K562 (cell line): Measurements from ENCODE around the gene ZC3H10. TPM values are rescaled to one million over a fixed set of nuclear protein-coding genes. Genes with fewer than 3 reads are reported as not detected.

ENCODE experiments used
- AFF4 ChIP-seq: sonication (generic); formaldehyde crosslinking; IDR thresholded peaks from 2 replicates; pipeline ENCODE4 v1.8.0; 2023; ENCODE audit warnings: mild to moderate bottlenecking, missing genetic modification reagents
- JUN ChIP-seq, 2 experiments: sonication (generic) in 1 of 2; formaldehyde crosslinking in 1 of 2; IDR thresholded peaks; 2 replicates each; pipeline versions ENCODE4 v1.6.1 to v1.8.0; 2012 to 2022; ENCODE audit warnings: borderline replicate concordance in 2 of 2, mild to moderate bottlenecking in 2 of 2, improper control_type of control experiment in 1 of 2, low read depth in 1 of 2, low read length in 1 of 2, missing genetic modification reagents in 1 of 2
- KLF13 ChIP-seq: fragments of 450-650 bp; IDR thresholded peaks from 2 replicates; pipeline ENCODE4 v1.6.1; 2016; ENCODE audit warnings: missing genetic modification characterization, low read depth, mild to moderate bottlenecking, missing compliant biosample characterization, moderate library complexity, borderline replicate concordance
- MYC ChIP-seq, 2 experiments: fragments of 250-450 bp in 1 of 2; sonication (Bioruptor Pico) in 1 of 2; IDR thresholded peaks; 2 replicates each; pipeline versions ENCODE4 v1.5.1 to v1.6.1; 2012 to 2021; ENCODE audit warnings: low read depth in 2 of 2, borderline replicate concordance in 1 of 2, improper control_type of control experiment in 1 of 2, low read length in 1 of 2, mild to moderate bottlenecking in 1 of 2, moderate library complexity in 1 of 2
- POLR2B ChIP-seq: fragments of 450-650 bp; IDR thresholded peaks from 2 replicates; pipeline ENCODE4 v1.6.1; 2018; ENCODE audit warnings: low read depth; ENCODE audit not compliant: partially characterized antibody
- SIN3A ChIP-seq, 2 experiments: fragments of 150-350 bp in 1 of 2; IDR thresholded peaks; 2 replicates each; pipeline ENCODE4 v1.6.1; 2011 to 2016; ENCODE audit warnings: borderline replicate concordance in 2 of 2, low read depth in 2 of 2, low read length in 2 of 2, mild to moderate bottlenecking in 2 of 2, moderate library complexity in 2 of 2; ENCODE audit not compliant: control insufficient read depth in 1 of 2
- ZBTB5 ChIP-seq: fragments of 450-650 bp; IDR thresholded peaks from 2 replicates; pipeline ENCODE4 v1.6.1; 2017; ENCODE audit warnings: antibody characterized with exemption
- polyA plus RNA-seq, 8 experiments: library from polyadenylated mRNA; depleted of rRNA in 4 of 8; stranded (reverse) in 5 of 8; unstranded in 3 of 8; fragments of >200 nt; fragmentation: Nextera tagmentation in 2 of 8; fragmentation: Illumina TruSeq in 1 of 8; extraction: Ambion mirVana in 2 of 8; extraction: Trizol in 1 of 8; gene quantifications; 2 replicates each; pipeline versions ENCODE4 v1.2.1 to v1.2.3, GENCODE V29; 2011 to 2014; ENCODE audit warnings: inconsistent platforms in 1 of 8, missing spikeins in 1 of 8
- total RNA-seq, 7 experiments: library from RNA; depleted of rRNA in 6 of 7; stranded (reverse); fragments of >200 nt in 6 of 7; fragmentation: Illumina TruSeq in 2 of 7; extraction: Trizol in 2 of 7; gene quantifications; 2 replicates each; pipeline versions ENCODE4 v1.2.1 to v1.2.3, GENCODE V29; 2011 to 2021; ENCODE audit warnings: low replicate concordance in 1 of 7
- TF ChIP-seq, protein P1 (sequence below): sonication (generic); formaldehyde crosslinking; IDR thresholded peaks from 2 replicates; pipeline ENCODE4 v1.8.0; 2022; ENCODE audit warnings: mild to moderate bottlenecking, missing genetic modification reagents

Gene ZC3H10
- total and polyA plus RNA-seq, 9 of the 15 experiments (the other 6 are each of a cell fraction or from before 2014, with no cell fraction given), result 0.31 to 4.1 (median 1.6) TPM

DNA sequence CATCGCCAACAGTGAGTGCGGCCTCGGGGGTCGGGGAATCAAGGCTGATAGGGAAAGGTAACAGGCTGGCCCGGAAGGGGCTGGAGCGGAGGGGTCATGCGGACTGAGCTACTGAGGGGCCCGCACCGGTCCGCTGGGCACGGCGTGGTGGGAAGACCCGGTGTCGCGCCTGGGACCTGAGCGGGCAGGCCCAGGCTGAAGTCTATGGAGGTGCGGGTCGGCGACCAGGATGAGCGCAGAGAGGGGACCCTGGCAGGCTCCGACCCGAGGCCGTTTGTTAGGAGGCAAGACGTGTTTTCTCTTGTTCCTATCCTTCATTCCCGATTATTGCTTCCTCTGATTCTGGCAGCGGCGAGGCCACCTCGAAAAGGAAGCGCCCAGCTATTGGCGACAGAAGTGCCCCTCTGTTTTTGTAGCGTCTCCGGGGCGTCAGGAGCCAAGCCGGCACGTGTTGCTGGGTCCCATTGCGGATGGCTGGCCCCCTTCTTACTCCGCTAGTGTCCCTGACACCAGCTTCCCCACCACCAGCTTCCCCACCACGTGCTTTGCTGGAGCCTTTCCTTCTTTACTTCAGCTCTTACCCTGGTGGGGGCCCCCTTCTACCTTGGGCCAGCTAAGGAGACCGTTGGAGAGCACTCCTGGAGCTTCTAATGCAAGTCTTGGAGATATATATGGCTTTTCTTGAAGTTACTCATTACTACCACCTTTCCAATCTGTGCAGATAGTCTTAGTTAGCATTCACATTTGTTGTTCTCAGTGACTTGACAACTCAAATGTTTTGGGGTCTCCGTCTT is 13.1 kb upstream of the ZC3H10 start (continued):
- TF ChIP-seq AFF4 (CRISPR knock-in tag) (peak; percentile 5; the same call in 1 of the 2 replicates), MYC (IDR thresholded peaks at IDR 0.05; ENCODE audit: low read depth, low read length) (peak; percentile 96), MYC (CRISPR knock-in tag; IDR thresholded peaks at IDR 0.05; ENCODE audit: borderline replicate concordance, low read depth) (peak; percentile 55; the same call in 1 of the 2 replicates), ZBTB5 (0 out of 2 replicates have a peak, but pooled peaks have one; percentile 38), JUN (IDR thresholded peaks at IDR 0.05; ENCODE audit: borderline replicate concordance, low read depth, low read length) (no peak; the same call in 1 of the 2 replicates), JUN (CRISPR knock-in tag; IDR thresholded peaks at IDR 0.05; ENCODE audit: borderline replicate concordance) (peak; percentile 41; the same call in 1 of the 2 replicates), POLR2B (peak; percentile 1), KLF13 (tag) (no peak), SIN3A (IDR thresholded peaks at IDR 0.05; ENCODE audit: borderline replicate concordance in 2 of 2, control insufficient read depth in 1 of 2, low read depth in 2 of 2, low read length in 2 of 2) (peak; percentile 63 to 93; a peak in 2 of 4 replicates)
- TF ChIP-seq, protein P1, sequence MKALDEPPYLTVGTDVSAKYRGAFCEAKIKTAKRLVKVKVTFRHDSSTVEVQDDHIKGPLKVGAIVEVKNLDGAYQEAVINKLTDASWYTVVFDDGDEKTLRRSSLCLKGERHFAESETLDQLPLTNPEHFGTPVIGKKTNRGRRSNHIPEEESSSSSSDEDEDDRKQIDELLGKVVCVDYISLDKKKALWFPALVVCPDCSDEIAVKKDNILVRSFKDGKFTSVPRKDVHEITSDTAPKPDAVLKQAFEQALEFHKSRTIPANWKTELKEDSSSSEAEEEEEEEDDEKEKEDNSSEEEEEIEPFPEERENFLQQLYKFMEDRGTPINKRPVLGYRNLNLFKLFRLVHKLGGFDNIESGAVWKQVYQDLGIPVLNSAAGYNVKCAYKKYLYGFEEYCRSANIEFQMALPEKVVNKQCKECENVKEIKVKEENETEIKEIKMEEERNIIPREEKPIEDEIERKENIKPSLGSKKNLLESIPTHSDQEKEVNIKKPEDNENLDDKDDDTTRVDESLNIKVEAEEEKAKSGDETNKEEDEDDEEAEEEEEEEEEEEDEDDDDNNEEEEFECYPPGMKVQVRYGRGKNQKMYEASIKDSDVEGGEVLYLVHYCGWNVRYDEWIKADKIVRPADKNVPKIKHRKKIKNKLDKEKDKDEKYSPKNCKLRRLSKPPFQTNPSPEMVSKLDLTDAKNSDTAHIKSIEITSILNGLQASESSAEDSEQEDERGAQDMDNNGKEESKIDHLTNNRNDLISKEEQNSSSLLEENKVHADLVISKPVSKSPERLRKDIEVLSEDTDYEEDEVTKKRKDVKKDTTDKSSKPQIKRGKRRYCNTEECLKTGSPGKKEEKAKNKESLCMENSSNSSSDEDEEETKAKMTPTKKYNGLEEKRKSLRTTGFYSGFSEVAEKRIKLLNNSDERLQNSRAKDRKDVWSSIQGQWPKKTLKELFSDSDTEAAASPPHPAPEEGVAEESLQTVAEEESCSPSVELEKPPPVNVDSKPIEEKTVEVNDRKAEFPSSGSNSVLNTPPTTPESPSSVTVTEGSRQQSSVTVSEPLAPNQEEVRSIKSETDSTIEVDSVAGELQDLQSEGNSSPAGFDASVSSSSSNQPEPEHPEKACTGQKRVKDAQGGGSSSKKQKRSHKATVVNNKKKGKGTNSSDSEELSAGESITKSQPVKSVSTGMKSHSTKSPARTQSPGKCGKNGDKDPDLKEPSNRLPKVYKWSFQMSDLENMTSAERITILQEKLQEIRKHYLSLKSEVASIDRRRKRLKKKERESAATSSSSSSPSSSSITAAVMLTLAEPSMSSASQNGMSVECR (CRISPR knock-in tag), result peak; percentile 78
